ENCODE data around the gene MAPK8IP1.

GRCh38 chr11:45928535-45929215, 43.2 kb downstream of the MAPK8IP1 start:
- TF ChIP-seq CTCF (IDR thresholded peaks at IDR 0.05) (no peak), EP300 (IDR thresholded peaks at IDR 0.05) (no peak), POLR2AphosphoS5 (IDR thresholded peaks at IDR 0.05) (no peak), POLR2A (IDR thresholded peaks at IDR 0.05) (no peak)

All from sigmoid colon (tissue), 4 donors.